Measurements from ENCODE around the gene MGAT4A.

MGAT4A gene

DNA sequence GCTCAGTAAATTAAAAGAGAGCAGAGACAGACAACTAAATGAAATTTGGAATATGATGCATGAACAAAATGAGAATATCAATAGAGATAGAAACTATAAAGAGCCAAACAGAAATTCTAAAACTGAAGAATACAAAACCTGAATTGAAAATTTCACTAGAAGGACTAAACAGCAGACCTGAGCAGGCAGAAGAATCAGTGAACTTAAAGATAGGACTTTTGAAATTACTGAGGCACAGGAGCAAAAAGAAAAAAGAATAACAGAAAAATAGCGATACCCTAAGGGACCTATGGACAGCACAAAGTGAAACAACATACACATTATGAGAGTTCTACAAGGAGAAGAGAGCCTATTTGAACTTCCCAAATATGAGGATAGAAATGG is 80.9 kb downstream of the MGAT4A start:
- no peak for DNase-seq

GRCh38 chr2:98649135-98649991 is 81.6 kb downstream of the MGAT4A start:
- no peak for DNase-seq

DNA sequence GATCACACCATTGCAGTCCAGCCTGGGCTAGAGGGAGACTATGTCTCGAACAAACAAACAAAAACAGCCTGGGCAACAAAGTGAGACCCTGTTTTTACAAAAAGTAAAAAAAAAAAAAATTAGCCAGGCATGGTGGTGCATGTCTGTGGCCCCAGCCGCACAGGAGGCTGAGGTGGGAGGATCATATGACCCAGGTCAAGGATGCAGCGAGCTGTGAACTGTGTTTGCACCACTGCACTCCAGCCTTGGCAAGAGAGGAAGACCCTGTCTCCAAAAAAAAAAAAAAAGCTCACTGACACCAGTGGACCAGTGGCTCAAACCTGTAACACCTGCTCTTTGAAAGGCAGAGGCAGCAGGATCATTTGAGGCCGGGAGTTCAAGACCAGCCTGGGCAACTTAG is 82.5 kb downstream of the MGAT4A start:
- DNase-seq: no peak

GRCh38 chr2:98647636-98648035 is 83.3 kb downstream of the MGAT4A start:
- no peak for DNase-seq

GRCh38 chr2:98643496-98644100 is 87.3 kb downstream of the MGAT4A start:
- no peak for DNase-seq

DNA sequence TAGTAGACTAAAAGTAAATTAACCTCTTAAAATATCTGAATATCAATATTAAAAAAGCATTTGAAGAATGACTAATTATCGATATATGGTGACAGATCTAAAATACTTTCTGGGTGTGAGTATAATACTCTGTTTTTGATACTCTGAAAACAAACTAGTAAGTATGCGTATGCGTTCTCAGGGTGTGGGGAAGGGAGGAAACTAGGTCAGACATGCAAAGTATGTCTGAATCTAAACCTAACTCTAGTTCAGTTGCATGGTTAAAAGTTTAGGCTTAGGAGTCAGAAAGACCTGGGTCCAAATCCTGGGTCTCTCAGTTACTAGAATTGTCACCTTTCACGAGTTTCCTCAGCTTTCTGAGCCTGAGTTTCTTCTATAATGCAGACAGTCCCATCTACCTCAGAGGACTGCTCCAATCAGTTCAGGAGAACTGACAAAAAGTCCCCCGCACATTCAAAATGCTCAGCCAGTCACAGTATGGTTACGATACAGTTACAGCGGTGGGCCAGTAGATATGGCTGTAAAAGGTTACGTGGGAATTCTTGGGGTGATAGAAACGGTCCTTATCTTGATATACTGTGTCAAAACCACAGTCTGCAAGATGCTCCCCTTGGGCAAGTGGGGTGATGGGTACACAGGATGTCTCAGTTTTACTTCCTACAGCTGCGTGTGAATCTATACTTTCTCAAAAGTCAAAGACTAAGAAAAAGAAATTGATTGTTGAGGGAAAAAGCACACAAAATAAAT is 93.4 kb downstream of the MGAT4A start:
- no peak for DNase-seq

GRCh38 chr2:98634406-98635092 is 96.4 kb downstream of the MGAT4A start:
- DNase-seq: no peak

DNA sequence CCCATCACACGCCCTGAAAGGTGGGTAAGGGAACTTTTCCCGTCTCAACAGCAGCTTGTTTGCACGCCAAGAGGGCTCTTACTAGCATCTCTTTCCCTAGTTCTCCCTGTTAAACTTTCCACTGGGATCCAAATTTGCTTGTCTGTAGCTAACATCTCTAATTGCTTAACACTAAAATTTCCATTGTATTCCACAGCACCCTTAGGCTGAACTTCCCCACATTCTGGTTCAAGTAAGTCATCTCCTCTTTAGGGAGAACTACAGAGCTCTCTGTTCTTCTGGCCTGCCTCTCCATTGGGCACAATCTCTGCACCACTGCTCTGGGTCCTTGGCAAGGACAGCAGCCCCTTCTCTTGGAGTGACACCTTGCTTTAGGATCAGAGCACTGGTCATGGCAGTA is 98.6 kb downstream of the MGAT4A start:
- DNase-seq: no peak

DNA sequence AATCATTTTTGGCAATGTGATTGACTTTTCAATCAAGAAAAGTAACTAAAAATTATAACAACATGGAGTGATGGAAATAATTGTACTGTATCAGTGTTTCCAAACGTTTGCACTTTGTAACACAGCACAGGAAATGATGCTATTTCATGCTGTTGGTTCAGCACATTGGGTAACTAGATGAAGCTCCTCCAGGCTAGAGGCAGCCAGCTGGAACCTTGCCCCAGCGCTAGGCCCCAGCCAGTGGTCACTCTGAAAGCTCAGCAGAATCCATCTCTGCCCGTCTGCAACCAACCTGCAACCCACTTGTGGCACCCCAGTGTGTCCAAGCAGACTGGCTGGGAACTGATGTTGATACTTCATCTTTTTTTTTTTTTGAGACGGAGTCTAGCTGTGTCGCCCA is 107.3 kb downstream of the MGAT4A start:
- DNase-seq: no peak

GRCh38 chr2:98617149-98617548 is 113.8 kb downstream of the MGAT4A start:
- DNase-seq: no peak

DNA sequence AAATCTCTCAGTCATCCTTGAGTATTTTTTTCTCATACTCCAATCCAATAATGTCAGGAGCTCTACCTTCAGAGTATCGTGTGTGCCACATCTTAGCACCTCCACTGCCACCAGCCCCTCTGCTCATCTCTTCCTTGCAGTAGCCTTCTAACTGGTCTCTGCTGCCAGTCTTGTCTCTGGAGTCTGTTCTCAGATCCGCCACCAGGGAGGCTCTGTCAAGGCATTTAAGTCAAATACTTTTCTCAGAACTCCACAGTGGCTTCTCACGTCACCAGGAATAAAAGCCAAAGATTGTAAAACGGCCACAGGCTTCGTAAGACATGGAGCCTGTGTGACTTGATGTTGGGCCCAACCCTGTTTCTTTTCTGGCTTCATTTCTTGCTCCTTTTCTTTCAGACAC is 115.5 kb downstream of the MGAT4A start:
- DNase-seq: no peak

DNA sequence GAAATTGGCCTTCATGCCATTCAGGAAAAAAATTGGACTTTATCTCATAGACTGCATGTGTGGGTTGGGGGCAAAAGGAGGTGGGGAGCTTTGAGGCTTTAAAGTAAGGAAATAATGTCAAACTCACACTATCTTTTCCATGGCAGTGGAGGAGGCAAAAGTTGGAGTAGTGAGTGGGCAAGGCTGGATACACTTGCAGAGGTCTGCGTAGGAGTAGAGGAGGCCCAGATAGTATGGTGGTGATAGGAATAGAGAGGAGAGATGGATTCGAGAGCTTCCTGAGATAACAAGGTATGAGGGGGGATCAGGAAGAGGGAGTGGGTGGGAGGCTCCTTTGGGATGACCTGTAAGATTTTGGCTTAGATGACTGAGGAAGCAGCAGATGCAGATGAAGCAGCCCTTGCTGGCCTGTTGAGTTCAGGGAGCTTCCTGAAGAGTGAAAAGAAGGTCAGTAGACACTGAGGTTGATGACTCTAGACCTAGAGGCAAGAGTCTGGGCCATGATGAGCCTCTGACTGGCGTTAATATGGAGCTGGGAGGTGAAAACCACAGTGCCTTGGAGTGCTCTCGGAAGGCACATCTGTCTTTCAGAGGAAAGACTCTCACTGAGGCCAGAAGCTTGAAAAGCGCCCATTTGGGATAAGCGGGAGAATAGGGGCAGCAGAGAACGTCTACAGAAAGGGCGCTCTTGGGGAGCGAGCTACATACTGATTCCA is 116.8 kb downstream of the MGAT4A start:
- no peak for DNase-seq

DNA sequence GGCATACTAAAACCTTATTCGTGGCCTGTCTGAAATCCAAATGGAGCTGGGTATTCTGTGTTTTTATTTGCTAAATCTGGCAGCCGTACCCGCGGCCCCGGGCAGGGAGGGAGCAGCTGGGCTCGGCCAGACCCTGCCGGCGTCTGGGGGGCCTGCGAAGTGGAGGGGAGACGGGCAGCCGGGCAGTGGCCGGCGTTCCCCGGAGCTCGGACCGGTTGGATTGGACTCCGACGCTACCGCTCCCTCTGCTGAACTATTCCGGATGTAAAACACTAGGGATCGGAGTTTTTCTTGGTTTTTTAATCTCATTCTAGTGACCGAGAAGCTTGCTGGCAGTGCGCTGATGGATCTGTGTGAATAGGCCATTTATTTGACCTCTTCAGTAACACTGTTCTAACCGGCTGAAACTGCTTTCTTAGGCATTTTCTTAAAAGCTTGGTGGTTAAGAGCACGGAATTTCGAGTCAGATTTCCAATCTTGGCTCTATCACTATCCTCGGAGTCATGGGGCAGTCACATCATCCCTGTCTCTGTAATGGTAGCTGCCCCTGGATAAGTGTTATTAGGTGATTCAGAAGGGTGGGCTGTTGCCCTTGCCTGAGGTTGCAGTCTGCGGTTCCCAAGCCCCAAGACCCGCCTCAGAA is 121.8 kb downstream of the MGAT4A start:
- no peak for DNase-seq

DNA sequence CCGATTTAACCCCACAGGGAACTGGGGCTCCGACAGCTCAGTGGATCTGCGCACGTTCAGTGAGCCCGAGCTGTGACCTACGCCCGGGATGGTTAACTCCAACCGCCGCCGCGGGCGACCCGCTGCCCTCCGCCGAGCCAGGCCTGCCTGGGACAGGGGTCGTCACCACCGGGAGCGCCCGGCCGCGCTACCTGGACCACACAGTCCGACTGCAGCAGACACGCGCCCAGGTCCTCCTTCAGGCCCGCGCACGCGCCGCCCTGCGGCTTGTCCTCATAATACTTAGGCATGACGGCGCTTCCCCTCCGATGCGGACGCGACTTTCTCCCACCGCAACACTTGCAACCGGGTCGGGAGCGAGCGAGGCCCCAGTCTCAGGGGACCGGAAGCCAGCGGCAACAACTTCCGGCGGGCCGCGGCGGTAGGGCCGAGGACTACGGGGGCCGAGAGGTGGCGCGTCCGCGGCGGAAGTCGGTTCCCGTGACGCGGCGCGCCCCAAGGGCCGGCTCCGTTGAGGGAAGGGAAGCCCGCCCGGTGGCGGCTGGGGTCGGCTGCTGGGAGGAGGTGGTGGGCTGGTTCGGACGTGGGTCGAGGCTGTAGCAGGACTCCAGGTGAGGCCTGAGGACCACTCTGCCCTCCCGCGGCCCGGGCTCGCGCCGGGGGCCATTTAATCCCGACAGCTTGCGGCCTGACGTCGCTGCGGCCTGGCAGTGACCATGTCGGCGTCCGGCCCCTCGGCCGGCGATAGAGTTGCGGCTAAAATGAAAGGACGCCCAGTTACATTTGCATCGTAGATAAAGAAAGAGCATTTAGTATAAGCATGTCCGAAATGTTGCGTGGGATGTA is 122.6 kb downstream of the MGAT4A start, which contains the start of the genes COA5 and UNC50:
Gene COA5, minus strand, starts transcription at position 397 of the 846 bp plus-strand sequence. Its CDS starts 107 bp downstream, at position 290.
Gene UNC50, plus strand, starts transcription at position 474 of the 846 bp plus-strand sequence. CDS start 1,171 bp downstream, outside the sequence.
- DNase-seq: no peak

GRCh38 chr2:98607741-98608115 is 123.2 kb downstream of the MGAT4A start:
- DNase-seq: no peak

DNA sequence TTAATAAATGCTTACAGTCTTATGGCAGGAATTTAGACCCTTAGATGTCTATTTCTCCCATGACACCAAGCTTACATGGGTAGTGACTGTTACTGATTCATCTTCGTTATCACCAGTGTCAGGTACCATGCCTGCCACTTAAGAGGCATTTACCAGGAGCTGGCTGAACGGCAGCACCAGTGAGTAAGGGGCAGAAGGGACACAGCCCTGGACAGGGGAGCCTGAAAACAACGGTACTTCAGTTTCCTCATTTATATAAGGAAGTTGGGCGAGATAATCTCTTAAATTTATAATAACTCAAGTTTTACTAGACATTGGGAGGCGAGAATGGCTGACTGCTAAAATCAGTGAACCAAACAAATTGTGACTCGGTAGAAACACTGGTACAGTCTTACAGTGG is 123.8 kb downstream of the MGAT4A start:
- DNase-seq: no peak

GRCh38 chr2:98606431-98606830 is 124.5 kb downstream of the MGAT4A start:
- DNase-seq: no peak

DNA sequence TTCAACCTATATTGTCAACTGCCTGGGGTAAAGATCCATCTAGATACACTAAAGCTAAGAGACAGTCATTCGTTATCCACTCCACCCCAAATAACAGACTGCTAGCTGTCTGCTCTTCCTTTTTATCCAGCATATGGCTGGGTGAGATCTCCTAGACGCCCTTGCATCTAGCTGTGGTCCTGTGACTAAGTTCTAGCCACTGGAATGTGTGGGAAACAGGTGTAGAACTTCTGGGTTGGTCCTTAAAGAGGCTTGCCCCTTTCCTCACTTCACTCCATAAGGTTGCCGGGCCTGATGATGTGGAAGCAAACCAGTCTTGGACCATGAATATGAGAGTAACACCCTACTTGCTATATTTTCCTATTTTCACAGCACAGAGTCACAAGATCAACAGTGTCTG is 125.9 kb downstream of the MGAT4A start:
- DNase-seq: no peak

DNA sequence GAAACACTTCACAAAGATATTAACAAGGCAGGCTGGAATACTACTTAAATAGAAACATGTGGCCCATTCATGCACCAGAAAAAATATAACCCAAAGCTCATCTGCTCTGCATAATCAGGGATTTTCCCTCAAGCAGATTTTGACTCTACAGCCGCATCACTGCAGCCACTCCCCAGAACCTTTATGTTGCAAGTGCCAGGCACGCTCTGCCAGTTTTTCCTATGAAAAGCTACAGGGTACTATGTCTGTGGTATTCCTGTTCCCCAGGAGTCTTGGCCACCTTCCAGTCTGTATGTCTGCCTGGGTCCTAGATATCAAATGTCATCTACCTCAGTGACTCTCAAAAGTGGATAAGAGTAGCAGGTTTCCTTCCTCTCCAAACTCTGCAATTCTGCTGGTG is 126.4 kb downstream of the MGAT4A start:
- DNase-seq: no peak

- no peak for DNase-seq
These were observed 129.3 kb downstream of the MGAT4A start for GRCh38 chr2:98601532-98602132.
